CD4-positive, alpha-beta T cell (primary cell): ENCODE results near the gene RIBC2. TPM values are rescaled to one million over a fixed set of nuclear protein-coding genes. Genes with fewer than 3 reads are reported as not detected.

Experiments
- ATAC-seq: fragments of 200-7000 bp; cut with Tn5 transposase; one replicate; pipeline ENCODE4 v1.10.0; 2022; ENCODE audit warnings: mild to moderate bottlenecking; ENCODE audit not compliant: poor library complexity
- CTCF ChIA-PET: fragments of 350-600 bp; sonication (Branson Sonifier 250); formaldehyde crosslinking; loops from one replicate; lab custom pipeline; 2021; ENCODE audit warnings: antibody characterized with exemption, inconsistent platforms; lab: Charles Lee
- POLR2A ChIA-PET: fragments of 350-600 bp; sonication (Branson Sonifier 250); formaldehyde crosslinking; loops from one replicate; lab custom pipeline; 2021; ENCODE audit warnings: antibody characterized with exemption, inconsistent platforms; lab: Charles Lee
- DNase-seq, 14 experiments: peaks; one replicate each; pipeline ENCODE4 v3.0.0-alpha.2; 2013 to 2020; ENCODE audit warnings: mixed read lengths in 2 of 14
- H3K27ac ChIP-seq, 2 donors: one replicate each; pipeline versions ENCODE4 v1.5.1 to v1.7.0; 2013; ENCODE audit warnings: low read length in 2 of 2, low read depth in 1 of 2, mild to moderate bottlenecking in 1 of 2
- H3K27me3 ChIP-seq, 2 experiments: 1 replicate in 1 of 2; 2 replicates in 1 of 2; pipeline versions ENCODE4 v1.6.1 to v1.7.0; 2013; ENCODE audit warnings: low read length in 2 of 2, control low read depth in 1 of 2, mild to moderate bottlenecking in 1 of 2, moderate library complexity in 1 of 2; ENCODE audit not compliant: insufficient read depth in 2 of 2, control insufficient read depth in 1 of 2
- H3K36me3 ChIP-seq: one replicate; pipeline ENCODE4 v1.6.1; 2013; ENCODE audit warnings: low read length, control low read depth; ENCODE audit not compliant: insufficient read depth
- H3K4me1 ChIP-seq: one replicate; pipeline ENCODE4 v1.6.1; 2013; ENCODE audit warnings: low read length, control low read depth; ENCODE audit not compliant: insufficient read depth
- H3K4me3 ChIP-seq: one replicate; pipeline ENCODE4 v1.5.1; 2013; ENCODE audit warnings: mild to moderate bottlenecking, low read length, moderate library complexity
- H3K9me3 ChIP-seq, 2 experiments: 1 replicate in 1 of 2; 2 replicates in 1 of 2; pipeline versions ENCODE4 v1.6.1 to v1.7.0; 2013; ENCODE audit warnings: low read length in 2 of 2, mild to moderate bottlenecking in 2 of 2, control low read depth in 1 of 2, moderate library complexity in 1 of 2; ENCODE audit not compliant: control insufficient read depth in 1 of 2, insufficient read depth in 1 of 2
- H3K27ac Mint-ChIP-seq: one replicate; pipeline ENCODE4 v1.8.0; 2020; ENCODE audit warnings: mixed read lengths
- H3K27me3 Mint-ChIP-seq: one replicate; pipeline ENCODE4 v1.8.0; 2021; ENCODE audit warnings: mixed read lengths
- H3K36me3 Mint-ChIP-seq: one replicate; pipeline ENCODE4 v1.8.0; 2021; ENCODE audit warnings: low read depth, mixed read lengths
- H3K4me1 Mint-ChIP-seq: one replicate; pipeline ENCODE4 v1.8.0; 2021; ENCODE audit warnings: low read depth, mixed read lengths
- H3K4me3 Mint-ChIP-seq: one replicate; pipeline ENCODE4 v1.8.0; 2020; ENCODE audit warnings: mild to moderate bottlenecking, mixed read lengths
- H3K9me3 Mint-ChIP-seq: one replicate; pipeline ENCODE4 v1.8.0; 2020; ENCODE audit warnings: mixed read lengths
- intact Hi-C, 2 experiments: fragments of 100-400 bp; cut with DNase I in 1 of 2; cut with micrococcal nuclease in 1 of 2; formaldehyde crosslinking; loops; one replicate each; pipeline versions ENCODE4 v1.15.1 to v1.9.0; 2023 to 2025; cut with DNase I, micrococcal nuclease
- total RNA-seq, 174 experiments: library from RNA in 2 of 174; stranded (reverse) in 2 of 174; gene quantifications; one replicate each; pipeline ENCODE4 v1.2.3 and lab custom pipeline; 2021 to 2026
- TF ChIP-seq, protein P1 (sequence below): fragments of 200-600 bp; IDR thresholded peaks from one replicate; pipeline ENCODE4 v1.8.0; 2022; ENCODE audit warnings: antibody characterized with exemption, mild to moderate bottlenecking

Gene RIBC2
- total RNA-seq, 2 experiments from 2014 or later = 0.41 TPM; not detected in 1

DNA sequence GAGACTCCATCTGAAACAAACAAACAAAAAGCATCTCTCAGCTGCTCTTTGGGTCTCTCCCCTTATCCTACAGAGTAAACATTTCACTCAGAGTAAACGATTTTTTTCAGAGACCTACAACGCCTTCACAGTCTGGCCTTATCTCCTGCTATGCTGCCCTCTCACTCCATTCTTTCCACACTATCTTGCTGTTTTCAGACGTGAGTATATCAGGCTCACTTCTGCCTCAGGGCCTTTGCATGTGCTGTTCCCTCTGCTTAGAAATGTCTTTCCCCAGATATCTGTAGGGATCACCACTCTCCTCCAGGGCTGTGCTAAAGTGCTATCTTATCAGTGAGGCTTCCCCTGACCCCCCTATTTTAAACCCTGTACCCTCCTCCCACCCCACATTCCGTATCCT, 6.5 kb downstream of the RIBC2 start:
- Histone ChIP-seq H3K4me1 (peaks cover 2% of the 10 kb centered on the region), H3K27ac (no peak overlapping the region), H3K27me3 (no peaks in the 10 kb centered on the region), H3K36me3 (no peaks in the 10 kb centered on the region), H3K4me3 (no peak overlapping the region), H3K9me3 (no peaks in the 10 kb centered on the region)
- ChIA-PET CTCF (no interaction called here), POLR2A (interaction anchor here (0.6 kb wide), 1 partner anchor 18 kb away, joined by 3 read pairs; no protein-coding TSS in a partner anchor)
- DNase-seq = no peak
- no peak overlapping the region for H3K4me3 Mint-ChIP-seq
- H3K27me3 Mint-ChIP-seq = no peaks in the 10 kb centered on the region
- TF ChIP-seq, protein P1, sequence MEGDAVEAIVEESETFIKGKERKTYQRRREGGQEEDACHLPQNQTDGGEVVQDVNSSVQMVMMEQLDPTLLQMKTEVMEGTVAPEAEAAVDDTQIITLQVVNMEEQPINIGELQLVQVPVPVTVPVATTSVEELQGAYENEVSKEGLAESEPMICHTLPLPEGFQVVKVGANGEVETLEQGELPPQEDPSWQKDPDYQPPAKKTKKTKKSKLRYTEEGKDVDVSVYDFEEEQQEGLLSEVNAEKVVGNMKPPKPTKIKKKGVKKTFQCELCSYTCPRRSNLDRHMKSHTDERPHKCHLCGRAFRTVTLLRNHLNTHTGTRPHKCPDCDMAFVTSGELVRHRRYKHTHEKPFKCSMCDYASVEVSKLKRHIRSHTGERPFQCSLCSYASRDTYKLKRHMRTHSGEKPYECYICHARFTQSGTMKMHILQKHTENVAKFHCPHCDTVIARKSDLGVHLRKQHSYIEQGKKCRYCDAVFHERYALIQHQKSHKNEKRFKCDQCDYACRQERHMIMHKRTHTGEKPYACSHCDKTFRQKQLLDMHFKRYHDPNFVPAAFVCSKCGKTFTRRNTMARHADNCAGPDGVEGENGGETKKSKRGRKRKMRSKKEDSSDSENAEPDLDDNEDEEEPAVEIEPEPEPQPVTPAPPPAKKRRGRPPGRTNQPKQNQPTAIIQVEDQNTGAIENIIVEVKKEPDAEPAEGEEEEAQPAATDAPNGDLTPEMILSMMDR = no peak
- H3K4me1 Mint-ChIP-seq = no peaks in the 10 kb centered on the region
- no peaks in the 10 kb centered on the region for H3K36me3 Mint-ChIP-seq
- no peak overlapping the region for H3K27ac Mint-ChIP-seq
- intact Hi-C loops = no loop called here
- no peaks in the 10 kb centered on the region for H3K9me3 Mint-ChIP-seq
- ATAC-seq = no peak

DNA sequence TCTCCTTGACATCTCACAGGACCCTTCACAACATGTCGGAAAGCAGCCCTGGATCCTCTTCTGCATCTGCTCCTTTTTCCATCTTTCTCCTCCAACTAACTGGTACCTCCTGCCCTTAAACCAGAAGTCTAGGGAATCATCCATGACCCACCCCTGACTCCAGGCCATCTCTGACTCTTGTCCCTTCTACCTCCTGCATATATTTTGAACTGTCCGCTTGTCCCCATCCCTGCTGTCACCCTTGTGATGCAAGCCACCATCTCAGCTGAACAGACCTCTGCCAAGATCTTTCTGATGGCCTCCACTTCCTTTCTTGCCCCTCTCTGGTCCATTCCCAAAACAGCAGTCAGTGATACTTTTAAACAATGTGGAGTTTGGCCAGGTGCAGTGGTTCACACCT, 7.0 kb downstream of the RIBC2 start:
- CTCF ChIA-PET = no interaction called here

DNA sequence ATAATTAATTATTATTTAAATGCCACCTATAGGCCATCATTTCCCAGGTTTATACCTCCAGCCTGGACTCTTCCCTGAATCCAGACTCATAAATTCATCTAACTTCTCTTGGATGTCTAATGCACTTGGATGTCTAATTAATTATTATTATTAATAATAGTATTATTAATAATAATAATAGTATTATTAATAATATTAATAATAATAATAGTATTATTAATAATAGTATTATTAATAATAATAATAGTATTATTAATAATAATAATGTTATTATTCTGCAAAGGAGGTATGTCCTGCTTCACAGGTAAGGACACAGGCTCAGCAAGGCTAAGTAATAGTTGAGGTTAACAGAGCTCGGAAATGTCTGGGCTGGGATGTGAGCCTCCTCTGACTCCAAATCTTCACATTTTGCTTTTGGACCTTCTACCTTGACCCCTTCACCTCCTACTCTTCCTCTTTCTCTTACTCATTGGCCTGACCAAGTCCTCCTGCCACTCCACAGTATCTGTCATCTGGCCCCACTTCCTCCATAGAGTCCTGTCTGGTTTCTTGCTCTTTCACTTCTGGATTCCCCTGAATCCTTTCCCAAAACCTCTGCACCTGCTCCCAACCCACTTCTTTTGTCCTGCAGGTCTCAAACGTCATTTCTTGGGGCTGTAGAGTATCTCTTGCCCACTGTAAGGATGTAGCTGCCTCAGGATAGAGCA, 8.0 kb downstream of the RIBC2 start:
- POLR2A ChIA-PET = no interaction called here
- CTCF ChIA-PET = no interaction called here

More for the DNA sequence above, 7.0 kb downstream of the RIBC2 start:
- Mint-ChIP-seq H3K4me3 (no peak overlapping the region), H3K27me3 (no peaks in the 10 kb centered on the region), H3K36me3 (no peaks in the 10 kb centered on the region), H3K27ac (no peak overlapping the region), H3K9me3 (no peaks in the 10 kb centered on the region), H3K4me1 (no peaks in the 10 kb centered on the region)
- H3K9me3 ChIP-seq = no peaks in the 10 kb centered on the region
- intact Hi-C loops = no loop called here
- TF ChIP-seq, protein P1 = no peak
- H3K4me1 ChIP-seq = peaks cover 2% of the 10 kb centered on the region
- no peak overlapping the region for H3K27ac ChIP-seq
- no peaks in the 10 kb centered on the region for H3K27me3 ChIP-seq
- H3K36me3 ChIP-seq = no peaks in the 10 kb centered on the region
- ATAC-seq (no peak), DNase-seq (no peak)
- no peak overlapping the region for H3K4me3 ChIP-seq
- POLR2A ChIA-PET = no interaction called here

More for the DNA sequence above, 8.0 kb downstream of the RIBC2 start:
- no peak for ATAC-seq
- Mint-ChIP-seq H3K27ac (no peak overlapping the region), H3K9me3 (no peaks in the 10 kb centered on the region), H3K4me3 (no peak overlapping the region), H3K27me3 (no peaks in the 10 kb centered on the region), H3K4me1 (no peaks in the 10 kb centered on the region), H3K36me3 (no peaks in the 10 kb centered on the region)
- Histone ChIP-seq H3K4me3 (no peak overlapping the region), H3K27me3 (no peaks in the 10 kb centered on the region), H3K36me3 (no peaks in the 10 kb centered on the region), H3K9me3 (no peaks in the 10 kb centered on the region), H3K27ac (no peak overlapping the region), H3K4me1 (peaks cover 2% of the 10 kb centered on the region)
- intact Hi-C loops = no loop called here
- peak in 2 of 14 experiments; percentile 34 to 38 for DNase-seq
- TF ChIP-seq, protein P1 = no peak
